H9 (cell line): ENCODE results near the gene RERE. TPM values are rescaled to one million over a fixed set of nuclear protein-coding genes. Genes with fewer than 3 reads are reported as not detected.
A peak's percentile ranks its signal among the peaks of the same experiment; 100 is the strongest.

Source experiments
- DNase-seq: peaks from one replicate; pipeline ENCODE4 v3.0.0-alpha.2; 2017
- H2AFZ ChIP-seq: one replicate; pipeline ENCODE4 v1.6.1; 2013; ENCODE audit warnings: mild to moderate bottlenecking, low read length, control low read depth, moderate library complexity
- H2AK5ac ChIP-seq: 2 replicates; pipeline ENCODE4 v1.6.1; 2013; ENCODE audit warnings: low read length, control low read depth, mixed read lengths; ENCODE audit not compliant: insufficient read length
- H2BK120ac ChIP-seq: one replicate; pipeline ENCODE4 v1.6.1; 2013; ENCODE audit warnings: low read depth, mild to moderate bottlenecking, low read length, control low read depth, inconsistent platforms; ENCODE audit not compliant: poor library complexity, severe bottlenecking
- H2BK12ac ChIP-seq: 2 replicates; pipeline ENCODE4 v1.6.1; 2013; ENCODE audit warnings: low read length, control low read depth, mixed read lengths, low read depth; ENCODE audit not compliant: insufficient read length
- H2BK15ac ChIP-seq: 2 replicates; pipeline ENCODE4 v1.6.1; 2013; ENCODE audit warnings: low read depth, low read length, control low read depth
- H2BK20ac ChIP-seq: one replicate; pipeline ENCODE4 v1.6.1; 2013; ENCODE audit warnings: low read depth, mild to moderate bottlenecking, low read length, control low read depth, inconsistent platforms; ENCODE audit not compliant: poor library complexity, severe bottlenecking
- H2BK5ac ChIP-seq: 2 replicates; pipeline ENCODE4 v1.6.1; 2013; ENCODE audit warnings: low read length, control low read depth, mixed read lengths; ENCODE audit not compliant: insufficient read length
- H3K14ac ChIP-seq: 2 replicates; pipeline ENCODE4 v1.6.1; 2013; ENCODE audit warnings: low read length, control low read depth; ENCODE audit not compliant: insufficient read depth
- H3K18ac ChIP-seq: 2 replicates; pipeline ENCODE4 v1.6.1; 2013; ENCODE audit warnings: low read depth, mild to moderate bottlenecking, mixed read lengths, low read length, control low read depth; ENCODE audit not compliant: insufficient read length
- H3K23ac ChIP-seq: 2 replicates; pipeline ENCODE4 v1.6.1; 2013; ENCODE audit warnings: low read length, control low read depth, mixed read lengths, low read depth; ENCODE audit not compliant: insufficient read length
- H3K23me2 ChIP-seq: 2 replicates; pipeline ENCODE4 v1.6.1; 2013; ENCODE audit warnings: low read depth, mild to moderate bottlenecking, mixed read lengths, low read length, control low read depth; ENCODE audit not compliant: insufficient read length, poor library complexity, severe bottlenecking
- H3K27ac ChIP-seq: 2 replicates; pipeline ENCODE4 v1.5.1; 2013; ENCODE audit warnings: low read length, control low read depth, mixed read lengths, low read depth; ENCODE audit not compliant: insufficient read length
- H3K27me3 ChIP-seq: 2 replicates; pipeline ENCODE4 v1.6.1; 2013; ENCODE audit warnings: low read length, control low read depth, inconsistent platforms; ENCODE audit not compliant: insufficient read depth
- H3K4ac ChIP-seq: 2 replicates; pipeline ENCODE4 v1.6.1; 2013; ENCODE audit warnings: low read depth, mild to moderate bottlenecking, control low read depth, inconsistent platforms, low read length, moderate library complexity
- H3K4me1 ChIP-seq: 2 replicates; pipeline ENCODE4 v1.6.1; 2013; ENCODE audit warnings: low read length, control low read depth, inconsistent platforms; ENCODE audit not compliant: insufficient read depth
- H3K4me2 ChIP-seq: 2 replicates; pipeline ENCODE4 v1.6.1; 2013; ENCODE audit warnings: low read length, control low read depth, mixed read lengths; ENCODE audit not compliant: insufficient read length, insufficient read depth
- H3K56ac ChIP-seq: 2 replicates; pipeline ENCODE4 v1.6.1; 2013; ENCODE audit warnings: low read depth, mild to moderate bottlenecking, mixed read lengths, low read length, control low read depth; ENCODE audit not compliant: insufficient read length
- H3K79me1 ChIP-seq: 2 replicates; pipeline ENCODE4 v1.6.1; 2013; ENCODE audit warnings: low read depth, mild to moderate bottlenecking, moderate library complexity, low read length, control low read depth, inconsistent platforms; ENCODE audit not compliant: insufficient read depth, poor library complexity, severe bottlenecking
- H3K79me2 ChIP-seq: 2 replicates; pipeline ENCODE4 v1.6.1; 2013; ENCODE audit warnings: low read length, control low read depth, inconsistent platforms; ENCODE audit not compliant: insufficient read depth
- H3K9ac ChIP-seq: 2 replicates; pipeline ENCODE4 v1.6.1; 2013; ENCODE audit warnings: low read length, control low read depth, mixed read lengths; ENCODE audit not compliant: insufficient read length; ENCODE audit errors: extremely low read depth
- H3K9me3 ChIP-seq: one replicate; pipeline ENCODE4 v1.6.1; 2013; ENCODE audit warnings: low read depth, low read length, inconsistent platforms; ENCODE audit not compliant: control insufficient read depth
- H3T11ph ChIP-seq: one replicate; pipeline ENCODE4 v1.6.1; 2013; ENCODE audit warnings: mild to moderate bottlenecking, low read length, control low read depth, inconsistent platforms
- H4K20me1 ChIP-seq: one replicate; pipeline ENCODE4 v1.6.1; 2013; ENCODE audit not compliant: control insufficient read depth, insufficient read length, insufficient read depth
- H4K5ac ChIP-seq: 2 replicates; pipeline ENCODE4 v1.6.1; 2013; ENCODE audit warnings: low read depth, mild to moderate bottlenecking, mixed read lengths, low read length, control low read depth; ENCODE audit not compliant: insufficient read length
- H4K8ac ChIP-seq: replicated peaks from 2 replicates; pipeline ENCODE4 v1.6.1; 2013; ENCODE audit warnings: low read length, control low read depth, mixed read lengths, low read depth; ENCODE audit not compliant: insufficient read length
- H4K91ac ChIP-seq: 2 replicates; pipeline ENCODE4 v1.6.1; 2013; ENCODE audit warnings: low read depth, mild to moderate bottlenecking, moderate library complexity, mixed read lengths, low read length, control low read depth; ENCODE audit not compliant: insufficient read length
- H3K27ac Mint-ChIP-seq, 3 experiments: 2 replicates in 2 of 3; 3 replicates in 1 of 3; pipeline ENCODE4 v1.8.0; 2020 to 2021; ENCODE audit warnings: mixed read lengths in 3 of 3, mild to moderate bottlenecking in 1 of 3, moderate library complexity in 1 of 3
- H3K27me3 Mint-ChIP-seq: 2 replicates; pipeline ENCODE4 v1.8.0; 2021; ENCODE audit warnings: low read depth, mild to moderate bottlenecking, moderate library complexity, mixed read lengths
- H3K36me3 Mint-ChIP-seq, 3 experiments: 2 replicates in 2 of 3; 3 replicates in 1 of 3; pipeline ENCODE4 v1.8.0; 2020 to 2021; ENCODE audit warnings: low read depth in 3 of 3, mixed read lengths in 3 of 3; ENCODE audit not compliant: insufficient read depth in 1 of 3
- H3K4me1 Mint-ChIP-seq, 2 experiments: 2 replicates each; pipeline ENCODE4 v1.8.0; 2020; ENCODE audit warnings: mixed read lengths in 2 of 2
- H3K4me3 Mint-ChIP-seq, 2 experiments: 2 replicates in 1 of 2; 3 replicates in 1 of 2; pipeline ENCODE4 v1.8.0; 2020 to 2021; ENCODE audit warnings: mild to moderate bottlenecking in 2 of 2, mixed read lengths in 2 of 2, moderate library complexity in 1 of 2
- H3K9me3 Mint-ChIP-seq, 2 experiments: 2 replicates in 1 of 2; 3 replicates in 1 of 2; pipeline ENCODE4 v1.8.0; 2020; ENCODE audit warnings: mild to moderate bottlenecking in 2 of 2, mixed read lengths in 2 of 2, moderate library complexity in 1 of 2
- CTCF ChIP-seq: fragments of 200-600 bp; sonication (generic); conservative IDR thresholded peaks from 3 replicates; pipeline ENCODE4 v1.8.0; 2021; ENCODE audit warnings: antibody characterized with exemption, mild to moderate bottlenecking
- WGBS: extraction: QIAGEN DNeasy Blood & Tissue Kit; methylation state at CpG from one replicate; pipeline ENCODE4 v1.1.7; 2013; ENCODE audit warnings: missing lambda C conversion rate, low lambda C conversion rate, mixed read lengths; ENCODE audit not compliant: insufficient read length; ENCODE audit errors: extremely low coverage; 5-methylcytosine and 5-hydroxymethylcytosine counted together
- total RNA-seq: library from RNA; stranded (reverse); gene quantifications from 2 replicates; pipeline ENCODE4 v1.2.1, GENCODE V29; 2021

The RERE gene
- total RNA-seq, 1 experiment from 2014 or later, result 103 TPM

GRCh38 chr1:8602471-8603219 is 214.8 kb downstream of the RERE start:
- H3K4ac ChIP-seq, result no peak overlapping the region
- no peak overlapping the region for H2BK120ac ChIP-seq
- H3K79me2 ChIP-seq, result peaks cover 12% of the 10 kb centered on the region; the same call in 1 of the 2 replicates
- H3K9me3 ChIP-seq, result no peaks in the 10 kb centered on the region
- Mint-ChIP-seq H3K4me3 (no peak overlapping the region), H3K4me1 (peaks cover 37 to 47% of the 10 kb centered on the region in 2 experiments), H3K36me3 (peaks cover 8 to 12% (median 8%) of the 10 kb centered on the region in 3 experiments; a peak in 5 of 7 replicates), H3K9me3 (no peaks in the 10 kb centered on the region; a peak in 1 of 5 replicates), H3K27ac (peak overlapping the region in 1 of 3 experiments; percentile 37; a peak in 1 of 7 replicates), H3K27me3 (no peaks in the 10 kb centered on the region)
- H3K27ac ChIP-seq, result no peak overlapping the region
- H3K27me3 ChIP-seq, result no peaks in the 10 kb centered on the region
- H3K4me2 ChIP-seq, result no peak overlapping the region
- no peaks in the 10 kb centered on the region for H4K20me1 ChIP-seq
- 0 out of 2 replicates have a peak, but pooled peaks cover 2% of the 10 kb centered on the region for H3K4me1 ChIP-seq
- no peak overlapping the region for H3T11ph ChIP-seq
- H2BK12ac ChIP-seq, result no peak overlapping the region
- H3K18ac ChIP-seq, result no peak overlapping the region
- H2BK20ac ChIP-seq, result no peak overlapping the region
- no peaks in the 10 kb centered on the region for H3K23me2 ChIP-seq
- no peak overlapping the region for H4K5ac ChIP-seq
- no peak overlapping the region for H2AK5ac ChIP-seq
- H4K91ac ChIP-seq, result no peak overlapping the region
- H2BK5ac ChIP-seq, result no peak overlapping the region
- no peak overlapping the region for H3K56ac ChIP-seq
- H3K14ac ChIP-seq, result no peak overlapping the region
- H3K79me1 ChIP-seq, result no peaks in the 10 kb centered on the region
- no peak overlapping the region for H3K9ac ChIP-seq
- H4K8ac ChIP-seq, result no peak overlapping the region
- TF ChIP-seq CTCF, result no peak; the same call in 2 of the 3 replicates
- H2AFZ ChIP-seq, result no peak overlapping the region
- no CpG with 5 or more reads among the region's 5 CpGs for WGBS
- no peak overlapping the region for H2BK15ac ChIP-seq
- DNase-seq, result no peak
- no peak overlapping the region for H3K23ac ChIP-seq
